Trophoblast cell (in vitro differentiated cells and primary cell): ENCODE measurements around the gene CDK15.

Experiments
- DNase-seq, 2 donors: peaks; one replicate each; pipeline ENCODE4 v3.0.0-alpha.2; 2016
- H2AFZ ChIP-seq: 2 replicates; pipeline ENCODE4 v1.6.1; 2013; ENCODE audit warnings: low read length, moderate library complexity, mild to moderate bottlenecking; ENCODE audit not compliant: insufficient read depth, poor library complexity
- H2AK5ac ChIP-seq: 2 replicates; pipeline ENCODE4 v1.6.1; 2013; ENCODE audit warnings: mild to moderate bottlenecking, low read length
- H2BK120ac ChIP-seq: 2 replicates; pipeline ENCODE4 v1.6.1; 2013; ENCODE audit warnings: low read length, mild to moderate bottlenecking, moderate library complexity; ENCODE audit not compliant: insufficient read depth, poor library complexity
- H2BK12ac ChIP-seq: 2 replicates; pipeline ENCODE4 v1.6.1; 2013; ENCODE audit warnings: mild to moderate bottlenecking, low read length, moderate library complexity
- H2BK5ac ChIP-seq: 2 replicates; pipeline ENCODE4 v1.6.1; 2013; ENCODE audit warnings: low read length, low read depth, moderate library complexity, mild to moderate bottlenecking; ENCODE audit not compliant: poor library complexity
- H3K14ac ChIP-seq: 2 replicates; pipeline ENCODE4 v1.6.1; 2013; ENCODE audit warnings: mild to moderate bottlenecking, low read length
- H3K18ac ChIP-seq: 2 replicates; pipeline ENCODE4 v1.6.1; 2013; ENCODE audit warnings: mild to moderate bottlenecking, low read length
- H3K23ac ChIP-seq: 2 replicates; pipeline ENCODE4 v1.6.1; 2013; ENCODE audit warnings: low read length
- H3K27ac ChIP-seq: 2 replicates; pipeline ENCODE4 v1.5.1; 2013; ENCODE audit warnings: low read depth, mild to moderate bottlenecking, inconsistent platforms, low read length, moderate library complexity
- H3K27me3 ChIP-seq: 2 replicates; pipeline ENCODE4 v1.6.1; 2013; ENCODE audit warnings: inconsistent platforms, mild to moderate bottlenecking, low read length, moderate library complexity; ENCODE audit not compliant: insufficient read depth
- H3K36me3 ChIP-seq, 2 experiments: 1 replicate in 1 of 2; 2 replicates in 1 of 2; pipeline ENCODE4 v1.6.1; 2013; ENCODE audit warnings: low read length in 2 of 2, mild to moderate bottlenecking in 2 of 2, moderate library complexity in 1 of 2; ENCODE audit not compliant: insufficient read depth in 2 of 2, control insufficient read depth in 1 of 2
- H3K4ac ChIP-seq: 2 replicates; pipeline ENCODE4 v1.6.1; 2013; ENCODE audit warnings: low read depth, mild to moderate bottlenecking, low read length, moderate library complexity
- H3K4me1 ChIP-seq, 2 experiments: 1 replicate in 1 of 2; 2 replicates in 1 of 2; pipeline ENCODE4 v1.6.1; 2013; ENCODE audit warnings: low read length in 2 of 2, mild to moderate bottlenecking in 2 of 2, moderate library complexity in 1 of 2; ENCODE audit not compliant: insufficient read depth in 2 of 2, control insufficient read depth in 1 of 2
- H3K4me2 ChIP-seq: 2 replicates; pipeline ENCODE4 v1.6.1; 2013; ENCODE audit warnings: inconsistent platforms, mild to moderate bottlenecking, low read length, moderate library complexity
- H3K4me3 ChIP-seq: 2 replicates; pipeline ENCODE4 v1.5.1; 2013; ENCODE audit warnings: mild to moderate bottlenecking, low read depth, low read length, inconsistent platforms
- H3K79me1 ChIP-seq: one replicate; pipeline ENCODE4 v1.6.1; 2013; ENCODE audit warnings: low read length
- H3K79me2 ChIP-seq: 2 replicates; pipeline ENCODE4 v1.6.1; 2013; ENCODE audit warnings: low read length, mild to moderate bottlenecking; ENCODE audit not compliant: control insufficient read depth, insufficient read depth, poor library complexity
- H3K9ac ChIP-seq: 2 replicates; pipeline ENCODE4 v1.6.1; 2013; ENCODE audit warnings: mild to moderate bottlenecking, low read length
- H3K9me3 ChIP-seq: 2 replicates; pipeline ENCODE4 v1.6.1; 2013; ENCODE audit warnings: low read depth, mild to moderate bottlenecking, control low read depth, inconsistent platforms, low read length; ENCODE audit not compliant: insufficient read depth
- H4K12ac ChIP-seq: 2 replicates; pipeline ENCODE4 v1.6.1; 2013; ENCODE audit warnings: low read depth, mild to moderate bottlenecking, low read length, moderate library complexity
- H4K8ac ChIP-seq: 2 replicates; pipeline ENCODE4 v1.6.1; 2013; ENCODE audit warnings: low read depth, mild to moderate bottlenecking, low read length, moderate library complexity
- H4K91ac ChIP-seq: one replicate; pipeline ENCODE4 v1.6.1; 2013; ENCODE audit warnings: low read depth, mild to moderate bottlenecking, low read length, moderate library complexity
- WGBS: extraction: QIAGEN DNeasy Blood & Tissue Kit; methylation state at CpG from one replicate; pipeline ENCODE4 v1.1.7; 2013; ENCODE audit warnings: missing lambda C conversion rate; ENCODE audit not compliant: insufficient read length, insufficient coverage; ENCODE audit errors: extremely low coverage; 5-methylcytosine and 5-hydroxymethylcytosine counted together

CDK15 gene

GRCh38 chr2:201886504-201886903 is 80.2 kb downstream of the CDK15 start:
- no peak overlapping the region for H2BK120ac ChIP-seq

GRCh38 chr2:201887773-201888425 is 81.6 kb downstream of the CDK15 start:
- Histone ChIP-seq H2BK120ac (no peak overlapping the region), H2AFZ (no peak overlapping the region), H2BK5ac (no peak overlapping the region), H3K4me3 (no peak overlapping the region), H3K4ac (no peak overlapping the region), H3K9ac (no peak overlapping the region), H2AK5ac (no peak overlapping the region), H3K79me1 (no peaks in the 10 kb centered on the region), H4K91ac (no peak overlapping the region), H4K8ac (no peak overlapping the region), H3K27ac (no peak overlapping the region), H4K12ac (no peak overlapping the region), H3K4me1 (peaks cover 4 to 5% of the 10 kb centered on the region in 2 experiments), H3K79me2 (no peaks in the 10 kb centered on the region), H3K36me3 (no peaks in the 10 kb centered on the region), H2BK12ac (no peak overlapping the region), H3K4me2 (peak overlapping the region; percentile 15), H3K27me3 (no peaks in the 10 kb centered on the region), H3K14ac (no peak overlapping the region), H3K18ac (no peak overlapping the region), H3K23ac (no peak overlapping the region), H3K9me3 (no peaks in the 10 kb centered on the region)
- DNase-seq = no peak
- WGBS = no CpG with 5 or more reads among the region's 9 CpGs

More at GRCh38 chr2:201886504-201886903, 80.2 kb downstream of the CDK15 start:
- H2AFZ ChIP-seq = no peak overlapping the region
- H4K91ac ChIP-seq = no peak overlapping the region
- H3K36me3 ChIP-seq = no peaks in the 10 kb centered on the region
- H3K27me3 ChIP-seq = no peaks in the 10 kb centered on the region
- H4K8ac ChIP-seq = no peak overlapping the region
- no peaks in the 10 kb centered on the region for H3K79me1 ChIP-seq
- H3K14ac ChIP-seq = no peak overlapping the region
- H3K23ac ChIP-seq = no peak overlapping the region
- H4K12ac ChIP-seq = no peak overlapping the region
- no CpG with 5 or more reads among the region's 3 CpGs for WGBS
- H2AK5ac ChIP-seq = no peak overlapping the region
- no peak overlapping the region for H3K4me3 ChIP-seq
- H3K9ac ChIP-seq = no peak overlapping the region
- no peaks in the 10 kb centered on the region for H3K79me2 ChIP-seq
- no peak overlapping the region for H3K27ac ChIP-seq
- H2BK12ac ChIP-seq = no peak overlapping the region
- H2BK5ac ChIP-seq = no peak overlapping the region
- no peak overlapping the region for H3K18ac ChIP-seq
- peaks cover 5 to 6% of the 10 kb centered on the region in 2 experiments for H3K4me1 ChIP-seq
- no peak overlapping the region for H3K4ac ChIP-seq
- no peaks in the 10 kb centered on the region for H3K9me3 ChIP-seq
- H3K4me2 ChIP-seq = no peak overlapping the region
- no peak for DNase-seq

GRCh38 chr2:201888426-201888800 is 82.1 kb downstream of the CDK15 start:
- WGBS = no CpG with 5 or more reads among the region's 8 CpGs

DNA sequence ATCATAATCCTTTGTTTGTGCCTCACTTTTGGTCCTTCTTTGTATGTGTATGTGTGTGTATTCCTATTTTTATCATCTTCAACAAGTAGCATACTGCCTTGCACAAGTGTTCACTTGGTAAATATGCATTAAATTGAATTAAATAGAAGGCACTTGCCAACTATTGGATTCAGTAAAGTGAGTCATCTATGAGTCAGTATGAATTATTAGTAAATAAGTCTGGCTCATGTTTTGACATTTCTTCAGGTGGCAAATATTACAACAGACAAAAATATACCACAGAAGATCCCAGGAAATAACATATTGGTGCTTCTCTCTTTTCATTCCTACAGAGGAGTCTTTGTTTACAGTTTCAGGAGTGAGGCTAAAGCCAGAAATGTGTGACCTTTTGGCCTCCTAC is 84.1 kb downstream of the CDK15 start:
- Histone ChIP-seq H3K23ac (no peak overlapping the region), H3K18ac (no peak overlapping the region), H2BK120ac (no peak overlapping the region), H3K79me2 (no peaks in the 10 kb centered on the region), H4K12ac (no peak overlapping the region), H2BK12ac (no peak overlapping the region), H2AK5ac (no peak overlapping the region), H4K8ac (no peak overlapping the region), H3K27me3 (no peaks in the 10 kb centered on the region), H3K9me3 (no peaks in the 10 kb centered on the region), H3K4ac (no peak overlapping the region), H3K4me2 (no peak overlapping the region), H3K27ac (no peak overlapping the region), H3K4me3 (no peak overlapping the region), H3K79me1 (no peaks in the 10 kb centered on the region), H3K4me1 (peaks cover 4 to 5% of the 10 kb centered on the region in 2 experiments), H3K14ac (no peak overlapping the region), H2BK5ac (no peak overlapping the region), H3K36me3 (no peaks in the 10 kb centered on the region), H3K9ac (no peak overlapping the region), H2AFZ (no peak overlapping the region), H4K91ac (no peak overlapping the region)
- DNase-seq = no peak

More at GRCh38 chr2:201888426-201888800, 82.1 kb downstream of the CDK15 start:
- no peak for DNase-seq
- Histone ChIP-seq H2BK12ac (no peak overlapping the region), H2BK5ac (no peak overlapping the region), H3K27ac (no peak overlapping the region), H3K4ac (no peak overlapping the region), H3K23ac (no peak overlapping the region), H3K4me2 (peak overlapping the region; percentile 15), H3K9me3 (no peaks in the 10 kb centered on the region), H3K4me1 (peaks cover 4 to 5% of the 10 kb centered on the region in 2 experiments), H2AFZ (no peak overlapping the region), H3K4me3 (no peak overlapping the region), H2BK120ac (no peak overlapping the region), H3K14ac (peak overlapping the region; percentile 44), H4K91ac (no peak overlapping the region), H3K79me2 (no peaks in the 10 kb centered on the region), H3K27me3 (no peaks in the 10 kb centered on the region), H3K18ac (no peak overlapping the region), H4K12ac (no peak overlapping the region), H4K8ac (no peak overlapping the region), H3K79me1 (no peaks in the 10 kb centered on the region), H3K9ac (peak overlapping the region; percentile 30), H2AK5ac (no peak overlapping the region), H3K36me3 (no peaks in the 10 kb centered on the region)
